A549 (cell line): ENCODE data around the gene SH3PXD2A.
"Not testable (repeated sequence)": the region's sequence is repeated elsewhere in the genome, so short reads cannot be mapped to it uniquely, and the experiment has no call there.

Source experiments
- CTCF ChIP-seq: fragments of >200 bp; sonication (Bioruptor Twin); formaldehyde crosslinking; IDR thresholded peaks from 3 replicates; pipeline ENCODE4 v1.5.1; 2016
- MAX ChIP-seq: IDR thresholded peaks from 2 replicates; pipeline ENCODE4 v1.6.1; 2012
- POLR2A ChIP-seq: IDR thresholded peaks from 2 replicates; pipeline ENCODE4 v1.6.1; 2012; ENCODE audit warnings: mild to moderate bottlenecking, low read length

GRCh38 chr10:103813312-103813711 lies 42.1 kb downstream of the SH3PXD2A start:
- TF ChIP-seq CTCF, POLR2A, MAX: not testable (repeated sequence)
